HUDEP-2 (cell line): ENCODE data around the gene WDR62.
A peak's percentile ranks its signal among the peaks of the same experiment; 100 is the strongest.
"Not testable (repeated sequence)": the region's sequence is repeated elsewhere in the genome, so short reads cannot be mapped to it uniquely, and the experiment has no call there.

Source experiments
- DNase-seq, 76 experiments: peaks; one replicate each; lab custom pipeline; 2025; ENCODE audit not compliant: unreplicated experiment in 76 of 76; lab: John Stamatoyannopoulos, UW

The WDR62 gene

GRCh38 chr19:36032251-36033104, 22.2 kb upstream of the WDR62 start, which contains the start of gene CLIP3:
Gene CLIP3, minus strand, starts transcription at chr19:36032873. Its CDS starts 516 bp downstream, at chr19:36032357.
- DNase-seq = no peak

DNA sequence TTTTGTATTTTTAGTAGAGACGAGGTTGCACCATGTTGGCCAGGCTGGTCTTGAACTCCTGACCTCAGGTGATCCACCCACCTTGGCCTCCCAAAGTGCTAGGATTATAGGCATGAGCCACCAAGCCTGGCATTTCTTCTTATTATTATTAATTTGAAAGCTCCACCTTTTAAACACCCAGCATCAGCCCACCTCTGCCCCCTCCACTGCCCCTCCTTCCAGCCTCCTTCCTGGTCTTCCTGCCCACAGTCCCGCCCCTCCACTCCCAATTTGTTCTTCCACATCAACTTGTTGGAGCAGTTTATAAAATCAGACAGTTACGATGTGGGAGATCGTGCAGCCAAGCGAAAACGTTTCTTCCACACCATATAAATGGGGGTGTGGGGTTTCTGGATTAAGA, 14.2 kb upstream of the WDR62 start:
- no peak for DNase-seq

GRCh38 chr19:36041092-36041491, 13.6 kb upstream of the WDR62 start:
- not testable (repeated sequence) for DNase-seq

DNA sequence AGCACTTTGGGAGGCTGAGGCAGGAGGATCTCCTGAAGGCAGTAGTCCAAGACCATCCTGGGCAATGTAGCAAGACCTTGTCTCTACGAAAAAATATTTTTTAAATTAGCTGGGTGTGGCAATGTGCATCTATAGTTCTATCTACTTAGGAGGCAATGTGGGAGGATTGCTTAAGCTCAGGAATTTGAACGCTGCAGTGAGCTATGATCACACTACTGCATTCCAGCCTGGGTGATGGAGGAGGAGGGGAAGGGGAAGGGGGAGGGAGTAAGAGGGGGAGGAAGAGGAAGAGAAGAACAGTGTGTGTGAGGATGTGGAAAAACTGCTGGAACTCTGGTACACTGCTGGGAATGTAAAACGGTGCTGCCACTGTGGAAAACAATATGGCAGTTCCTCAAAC, 12.9 kb upstream of the WDR62 start:
- no peak for DNase-seq

GRCh38 chr19:36043952-36044351, 10.7 kb upstream of the WDR62 start:
- DNase-seq = no peak

DNA sequence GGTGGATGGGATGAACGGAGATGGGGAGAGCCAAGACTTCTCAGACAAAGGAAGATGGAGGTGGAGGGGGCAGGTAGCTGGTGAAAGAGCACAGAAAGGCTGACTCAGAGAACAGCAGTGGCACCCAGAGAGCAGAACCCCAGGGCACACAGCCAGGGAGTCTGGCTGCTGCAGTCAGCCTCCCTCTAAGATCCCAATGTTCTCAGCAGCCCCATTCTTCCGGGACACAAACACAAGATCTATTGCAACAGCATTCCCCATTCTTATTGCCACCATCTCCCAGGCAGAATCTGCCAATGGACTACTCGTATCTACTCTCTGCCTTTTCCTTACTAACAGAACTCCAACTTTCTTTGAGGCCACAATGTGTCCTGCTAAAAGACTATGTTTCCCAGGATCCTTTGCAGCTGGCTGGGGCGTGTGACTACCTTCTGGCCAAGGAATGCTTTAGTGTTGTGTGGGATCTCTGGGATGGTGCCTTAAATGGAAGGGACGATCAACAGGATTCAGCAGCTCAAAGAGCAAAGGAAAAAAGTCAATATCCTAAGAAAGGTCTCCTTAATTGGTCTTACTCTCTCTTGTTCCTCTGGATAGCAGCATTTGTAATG, 8.2 kb upstream of the WDR62 start:
- no peak for DNase-seq

- DNase-seq = no peak
These were observed 6.9 kb upstream of the WDR62 start for GRCh38 chr19:36047835-36048234.

GRCh38 chr19:36049080-36049698, 5.5 kb upstream of the WDR62 start:
- DNase-seq = peak in 1 of 76 experiments; percentile 4

- DNase-seq = peak in 2 of 76 experiments; percentile 10 to 13
These were observed 3.5 kb upstream of the WDR62 start for GRCh38 chr19:36051236-36051635.

DNA sequence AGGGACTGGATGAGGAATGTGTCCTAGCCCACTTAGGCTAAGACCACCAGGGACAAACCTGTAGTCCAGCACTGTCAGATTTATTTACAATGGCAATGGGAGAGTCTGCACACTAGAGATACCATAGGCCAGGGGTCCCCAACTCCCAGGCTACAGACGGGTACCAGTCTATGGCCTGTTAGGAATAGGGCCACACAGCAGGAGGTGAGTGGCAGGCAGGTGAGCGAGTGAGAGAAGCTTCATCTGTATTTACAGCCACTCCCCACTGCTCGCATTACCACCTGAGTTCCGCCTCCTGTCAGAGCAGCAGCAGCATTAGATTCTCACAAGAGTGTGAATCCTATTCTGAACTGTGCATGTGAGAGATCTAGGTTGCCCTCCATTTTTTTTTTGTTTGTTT, 3.1 kb upstream of the WDR62 start:
- no peak for DNase-seq

DNA sequence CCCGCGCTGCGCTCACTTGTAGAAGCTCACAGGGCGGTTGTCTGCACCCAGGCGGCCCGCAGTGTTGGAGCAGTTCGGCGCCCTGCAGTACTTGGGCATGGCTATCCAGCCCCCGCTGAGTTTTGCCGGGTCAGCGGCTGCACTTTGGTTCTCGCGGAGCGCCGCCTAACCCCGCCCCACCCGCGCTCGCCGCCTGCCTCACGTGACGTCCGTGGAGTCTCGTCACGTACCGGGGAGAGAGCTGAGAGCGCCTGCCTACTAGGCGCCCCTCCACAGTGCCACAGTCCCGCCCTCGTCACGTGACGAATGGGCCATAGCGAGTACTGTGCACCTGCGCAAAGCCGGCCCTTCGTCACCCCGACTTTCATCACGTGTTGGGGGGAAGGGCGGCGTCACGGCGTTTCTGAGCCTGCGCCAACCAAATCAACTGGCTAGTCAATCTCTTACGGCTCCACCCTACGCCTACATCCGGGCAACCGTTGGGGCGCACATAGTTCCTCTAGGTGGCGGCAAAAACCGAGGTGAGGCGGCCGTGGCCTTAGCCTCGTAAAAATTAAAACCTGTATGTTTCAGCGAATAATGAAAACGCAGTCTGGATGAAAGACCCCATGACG, 471 bp upstream of the WDR62 start, which contains the start of gene THAP8:
THAP8 (minus strand) TSS at position 167 of the 614 bp plus-strand sequence; CDS start at position 99, 68 bp downstream.
- DNase-seq = peak; percentile 95 to 100 (median 100)

DNA sequence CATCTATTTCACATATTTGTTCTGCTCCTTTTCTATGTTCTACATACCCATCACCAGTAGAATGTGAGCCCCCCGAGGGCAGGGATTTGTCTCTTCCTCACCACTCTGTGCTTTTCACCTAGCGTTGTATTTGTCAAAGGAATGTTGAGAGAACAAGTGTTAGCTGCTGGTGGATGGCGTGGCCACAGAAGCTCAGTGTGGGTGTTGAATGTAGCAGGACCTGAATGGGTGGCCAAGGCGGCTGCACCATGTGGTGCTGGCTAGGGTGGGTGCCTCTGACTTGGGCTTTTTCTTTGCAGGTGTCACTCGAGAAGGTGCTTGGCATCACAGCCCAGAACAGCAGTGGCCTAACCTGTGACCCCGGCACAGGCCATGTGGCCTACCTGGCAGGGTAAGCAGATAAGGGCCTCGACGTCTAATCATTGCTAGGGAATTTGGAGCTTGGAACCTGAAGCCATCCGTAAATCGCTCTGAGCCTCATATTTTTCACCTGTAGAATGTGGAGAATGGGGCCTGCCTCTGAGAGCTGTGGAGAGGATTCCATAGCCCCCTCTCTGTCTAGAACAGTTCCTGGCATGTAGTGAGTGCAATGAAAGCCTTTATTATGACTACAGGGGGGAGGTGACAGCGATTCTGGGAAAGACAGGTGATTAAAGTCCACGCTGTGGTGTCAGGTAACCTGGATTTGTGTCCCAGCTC, 3.9 kb downstream of the WDR62 start:
- DNase-seq = no peak

DNA sequence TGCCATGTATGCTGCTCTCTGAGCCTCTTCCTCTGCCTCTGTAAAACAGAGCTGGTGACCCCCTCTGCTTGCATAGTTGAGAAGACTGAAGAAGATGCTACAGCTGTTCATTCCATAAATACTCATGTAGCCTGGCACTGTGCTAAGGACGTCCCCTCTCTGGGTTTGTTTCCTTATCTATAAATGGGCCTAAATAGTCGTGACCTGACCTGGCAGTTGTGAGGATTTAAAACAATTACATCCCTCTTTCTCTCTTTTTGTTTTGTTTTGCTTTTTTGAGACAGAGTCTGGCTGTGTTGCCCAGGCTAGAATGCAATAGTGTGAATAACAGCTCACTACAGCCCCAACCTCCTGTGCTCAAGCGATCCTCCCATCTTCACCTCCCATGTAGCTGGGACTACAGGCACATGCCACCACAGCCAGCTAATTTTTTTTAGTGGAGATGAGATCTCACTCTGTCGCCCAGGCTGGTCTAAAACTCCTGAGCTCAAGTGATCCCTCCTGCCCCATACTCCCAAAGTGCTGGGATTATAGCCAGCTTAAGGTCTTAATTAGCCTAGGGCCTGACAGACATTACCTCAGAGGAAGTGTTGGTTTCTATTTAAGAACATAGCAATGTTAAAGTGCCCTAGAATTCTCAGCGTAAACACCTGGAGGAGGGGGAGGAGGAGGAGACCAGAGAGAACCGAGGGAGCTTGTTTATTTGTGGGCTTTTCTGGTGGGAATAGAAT, 4.6 kb downstream of the WDR62 start:
- DNase-seq = no peak

DNA sequence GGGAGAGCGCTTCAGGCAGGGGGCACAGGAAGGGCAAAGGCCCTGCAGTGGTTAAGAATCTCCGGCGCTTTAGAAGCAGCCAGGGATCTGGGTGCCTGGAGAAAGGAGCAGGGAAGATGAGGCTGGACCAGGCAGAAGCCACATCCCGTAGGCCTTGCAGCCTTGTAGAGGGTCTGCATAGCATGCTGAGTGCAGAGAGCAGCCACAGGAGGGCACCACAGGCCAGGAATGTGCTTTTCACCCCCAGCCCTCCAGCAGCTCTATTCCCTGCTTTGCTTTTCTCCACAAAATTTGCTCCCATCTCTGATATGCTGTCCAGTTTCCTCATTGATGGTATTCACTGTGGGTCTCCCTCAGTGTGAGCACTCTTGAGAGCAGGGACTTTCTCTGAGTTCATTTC, 5.7 kb downstream of the WDR62 start:
- peak in 29 of 76 experiments; percentile 11 to 61 (median 30) for DNase-seq

DNA sequence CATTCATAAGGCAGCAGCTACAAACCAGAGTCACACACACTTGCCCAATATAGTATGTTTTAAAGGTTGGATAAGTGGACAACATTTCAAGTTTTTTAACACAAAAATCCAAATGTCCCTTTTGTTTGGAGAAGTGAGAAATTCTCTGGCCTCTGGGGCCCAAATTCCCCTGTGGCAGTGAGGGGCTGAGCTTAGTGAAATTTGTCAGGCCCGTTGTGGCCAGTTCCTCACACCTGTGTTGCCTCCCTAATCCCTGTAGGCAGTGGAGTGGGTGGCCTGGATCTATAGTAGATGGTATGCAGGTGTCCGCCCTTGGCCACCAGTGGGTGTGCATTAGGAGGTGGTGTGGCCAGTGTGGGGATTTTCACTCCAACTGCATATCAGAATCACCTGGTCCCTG, 6.7 kb downstream of the WDR62 start:
- DNase-seq = no peak

- no peak for DNase-seq
These were observed 10.1 kb downstream of the WDR62 start for GRCh38 chr19:36064826-36065225.

- DNase-seq = no peak
These were observed 13.0 kb downstream of the WDR62 start for GRCh38 chr19:36067681-36068080.

DNA sequence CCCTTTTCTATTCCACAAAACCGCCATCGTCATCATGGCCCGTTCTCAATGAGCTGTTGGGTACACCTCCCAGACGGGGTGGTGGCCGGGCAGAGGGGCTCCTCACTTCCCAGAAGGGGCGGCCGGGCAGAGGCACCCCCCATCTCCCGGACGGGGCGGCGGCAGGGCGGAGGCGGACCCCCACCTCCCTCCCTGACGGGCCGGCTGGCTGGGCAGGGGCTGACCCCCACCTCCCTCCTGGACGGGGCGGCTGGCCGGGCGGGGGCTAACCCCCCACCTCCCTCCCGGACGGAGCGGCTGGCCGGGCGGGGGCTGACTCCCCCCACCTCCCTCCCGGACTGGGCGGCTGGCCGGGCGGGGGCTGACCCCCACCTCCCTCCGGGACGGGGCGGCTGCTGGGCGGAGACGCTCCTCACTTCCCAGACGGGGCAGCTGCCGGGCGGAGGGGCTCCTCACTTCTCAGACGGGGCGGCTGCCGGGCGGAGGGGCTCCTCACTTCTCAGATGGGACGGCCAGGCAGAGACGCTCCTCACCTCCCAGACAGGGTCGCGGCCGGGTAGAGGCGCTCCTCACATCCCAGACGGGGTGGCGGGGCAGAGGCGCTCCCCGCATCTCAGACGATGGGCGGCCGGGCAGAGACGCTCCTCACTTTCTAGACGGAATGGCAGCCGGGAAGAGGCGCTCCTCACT, 14.3 kb downstream of the WDR62 start:
- DNase-seq = not testable (repeated sequence)

- no peak for DNase-seq
These were observed 17.4 kb downstream of the WDR62 start for GRCh38 chr19:36072081-36072480.
